NCI-H2196 (cell line): Measurements from ENCODE around the gene ESPL1.

Source experiments
- DNase-seq: peaks from one replicate; lab custom pipeline; 2025; ENCODE audit not compliant: unreplicated experiment; lab: John Stamatoyannopoulos, UW

ESPL1 gene

GRCh38 chr12:53267999-53268629 lies at the start of gene ESPL1:
TSS of gene ESPL1 (plus strand) at chr12:53268299. CDS start at chr12:53268767, 468 bp downstream.
- DNase-seq: peak; percentile 71

DNA sequence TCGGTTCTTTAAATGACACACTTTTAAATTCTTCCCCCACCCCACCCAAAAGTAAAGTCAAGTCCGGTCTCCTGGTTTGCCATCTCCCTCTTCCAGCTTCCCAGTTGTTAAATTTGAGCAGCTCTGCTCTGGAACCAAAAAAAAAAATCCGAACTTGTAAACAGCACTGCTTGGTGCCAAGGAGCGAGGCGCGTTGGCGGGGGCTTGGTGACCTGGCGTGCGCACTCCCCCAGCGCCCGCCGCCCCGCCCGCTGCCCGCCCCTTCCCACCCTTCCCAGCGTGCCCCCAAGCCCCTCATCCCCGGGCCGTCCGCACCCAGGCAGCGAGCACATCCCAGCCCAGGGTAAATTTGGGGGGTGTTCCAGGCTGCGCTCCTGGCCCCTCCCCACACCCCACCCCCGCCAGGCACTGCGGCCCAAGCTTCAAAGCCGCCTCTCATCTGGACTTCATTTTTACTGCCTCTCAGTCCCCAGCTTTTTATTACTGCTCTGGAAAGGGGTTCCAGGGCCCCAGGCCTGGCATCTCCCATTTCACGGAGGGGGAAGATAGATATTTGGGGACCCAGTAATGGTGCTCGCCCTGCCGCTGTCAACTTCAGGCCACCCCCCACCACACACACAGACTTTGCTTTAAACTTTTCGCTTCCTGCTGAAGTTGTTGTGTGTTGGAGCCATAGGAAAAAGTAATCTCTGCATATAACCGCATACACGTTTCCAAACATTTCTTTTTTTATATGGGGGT lies 49.4 kb upstream of the ESPL1 start:
- no peak for DNase-seq

DNA sequence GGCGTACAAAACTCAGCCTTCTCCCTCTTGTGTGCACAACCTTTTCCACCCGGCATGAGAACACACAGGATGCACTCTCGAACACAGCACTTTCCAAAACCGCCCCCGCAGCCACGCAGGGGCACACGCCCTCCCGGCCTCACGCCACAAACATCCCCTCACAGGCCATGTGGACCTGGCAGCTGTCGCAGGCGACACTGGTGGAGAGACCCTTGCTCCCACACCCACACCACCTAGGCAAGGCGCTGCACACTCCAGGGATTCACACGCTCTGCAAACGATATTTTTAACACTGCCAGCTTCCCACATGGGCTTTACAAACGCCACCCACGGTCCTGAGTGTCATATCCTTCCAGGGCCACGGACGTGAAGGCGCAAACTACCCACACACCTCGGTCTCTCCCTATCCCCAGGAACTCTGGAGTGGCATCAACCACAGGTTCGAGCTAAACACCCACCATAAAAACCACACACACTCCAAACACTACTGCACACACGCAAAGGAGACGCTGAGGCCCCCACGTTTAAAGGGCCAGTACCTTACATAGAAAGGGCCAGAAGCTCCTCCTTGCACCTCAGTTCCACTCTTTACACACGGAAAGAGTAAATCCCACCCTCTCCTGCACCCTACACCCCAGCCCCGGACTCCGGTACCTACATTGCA lies 48.7 kb upstream of the ESPL1 start:
- no peak for DNase-seq

- DNase-seq: peak; percentile 34
These were observed 48.0 kb upstream of the ESPL1 start for GRCh38 chr12:53219956-53220693.

GRCh38 chr12:53220694-53221202 lies 47.4 kb upstream of the ESPL1 start:
- DNase-seq: peak; percentile 97

GRCh38 chr12:53221203-53222080 lies 46.7 kb upstream of the ESPL1 start:
- peak; percentile 60 for DNase-seq

DNA sequence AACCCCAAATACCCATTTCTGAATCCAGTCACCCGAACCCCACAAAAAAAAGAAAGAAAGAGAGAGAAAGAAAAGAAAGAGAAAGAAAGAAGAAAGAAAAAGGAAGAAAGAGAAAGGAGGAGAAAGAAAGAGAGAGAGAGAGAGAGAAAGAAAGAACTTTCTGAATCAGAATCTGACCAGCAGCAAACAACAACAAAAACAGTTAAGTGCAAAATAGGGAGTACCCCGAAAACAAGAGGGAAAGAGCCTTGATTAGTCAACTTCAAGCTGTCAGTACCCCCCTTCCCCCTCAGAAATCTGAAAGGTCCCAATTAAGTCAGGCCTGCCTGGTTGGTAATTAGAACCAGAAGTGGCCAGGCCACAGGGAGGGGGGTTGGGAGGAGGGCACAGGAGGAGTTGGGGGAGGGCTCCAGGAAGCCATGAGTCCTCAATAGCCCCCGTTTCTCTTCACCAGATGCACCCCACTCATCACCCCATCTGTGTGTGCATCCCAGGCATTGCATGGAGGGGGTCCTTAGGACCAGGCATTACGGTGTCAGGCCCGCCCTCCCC lies 45.9 kb upstream of the ESPL1 start:
- no peak for DNase-seq

DNA sequence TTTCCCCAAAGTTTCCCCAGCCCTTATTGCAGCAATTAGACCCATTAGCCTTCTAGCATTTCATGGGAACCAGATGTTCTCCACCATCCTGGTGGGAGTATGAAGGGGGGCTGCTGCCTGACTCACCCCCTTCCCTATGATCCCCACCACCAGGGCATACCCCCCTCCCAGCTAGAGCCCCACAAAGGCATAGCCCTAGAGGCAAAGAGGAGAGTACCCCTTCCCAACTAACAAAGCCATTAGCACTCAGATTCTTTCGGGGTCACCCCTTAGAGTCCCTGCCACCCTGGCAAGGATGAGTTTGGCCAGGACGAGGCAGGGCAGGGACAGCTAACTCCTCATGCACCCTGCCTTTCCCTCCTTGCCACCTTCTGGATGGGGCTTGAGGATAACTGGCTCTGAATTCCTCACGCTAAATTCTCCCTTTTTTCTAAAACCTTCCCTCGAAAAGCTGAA lies 45.3 kb upstream of the ESPL1 start:
- DNase-seq: no peak

GRCh38 chr12:53223389-53224060 lies 44.6 kb upstream of the ESPL1 start:
- no peak for DNase-seq

DNA sequence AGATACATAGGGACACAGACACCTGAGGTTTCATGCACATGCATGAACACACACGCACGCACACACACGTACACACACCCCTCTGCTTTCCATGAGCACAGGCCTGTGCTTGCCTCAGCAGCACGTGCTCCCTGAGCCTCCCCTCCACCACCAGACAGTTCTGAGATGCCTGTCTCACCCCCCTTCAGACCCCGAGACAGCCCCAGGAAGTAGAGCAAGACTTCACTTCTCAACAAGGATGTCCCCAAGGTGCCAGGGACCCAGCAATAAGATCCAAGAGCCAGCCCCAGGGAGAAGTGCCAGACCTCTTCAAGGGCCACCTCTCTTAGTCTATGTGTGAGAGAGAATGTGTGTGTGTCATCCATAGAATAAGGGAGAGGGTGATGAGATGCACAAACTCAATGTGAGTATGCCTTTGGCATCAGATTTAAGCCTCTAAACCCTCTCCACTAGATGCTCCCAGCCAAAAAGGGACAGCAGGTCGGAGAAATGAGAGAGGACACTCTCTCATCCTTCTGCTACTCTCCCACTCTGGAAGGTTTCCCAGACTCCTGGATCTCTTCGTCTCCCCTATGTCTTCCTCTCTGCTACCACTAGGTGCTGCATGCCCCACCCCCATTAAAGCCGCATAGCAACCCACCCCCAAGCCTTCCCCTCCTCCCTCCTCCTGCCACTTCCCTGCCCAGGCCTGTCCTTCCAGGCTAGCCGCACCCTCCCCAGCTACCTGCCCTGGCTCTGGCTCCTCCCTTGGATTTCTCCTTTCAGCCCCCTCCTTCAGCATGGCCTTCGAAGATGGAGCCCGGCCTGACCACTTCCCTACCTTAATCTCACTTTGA lies 43.8 kb upstream of the ESPL1 start:
- DNase-seq: no peak

- DNase-seq: no peak
These were observed 43.0 kb upstream of the ESPL1 start for GRCh38 chr12:53224897-53225634.

GRCh38 chr12:53225635-53226424 lies 42.3 kb upstream of the ESPL1 start:
- no peak for DNase-seq

GRCh38 chr12:53226815-53227214 lies 41.3 kb upstream of the ESPL1 start:
- DNase-seq: no peak

GRCh38 chr12:53227341-53227740 lies 40.8 kb upstream of the ESPL1 start:
- DNase-seq: no peak

GRCh38 chr12:53227836-53228235 lies 40.3 kb upstream of the ESPL1 start:
- DNase-seq: no peak

GRCh38 chr12:53229454-53229853 lies 38.6 kb upstream of the ESPL1 start:
- no peak for DNase-seq
